Left lung (tissue), 10 donors: ENCODE results near the gene ARHGAP28. TPM values are rescaled to one million over a fixed set of nuclear protein-coding genes. Genes with fewer than 3 reads are reported as not detected.

Experiments
- ATAC-seq: fragments of 200-7000 bp; cut with Tn5 transposase; one replicate; pipeline ENCODE4 v1.9.1; 2020; ENCODE audit warnings: moderate library complexity
- DNase-seq, 4 donors: peaks; one replicate each; pipeline ENCODE4 v3.0.0-alpha.2; 2013 to 2020
- H3K27ac ChIP-seq, 2 donors: fragments of 200-600 bp; sonication (generic) in 1 of 2; one replicate each; pipeline versions ENCODE4 v1.5.0 to v1.8.0; 2020 to 2021
- H3K27me3 ChIP-seq, 2 donors: fragments of 200-600 bp; sonication (generic) in 1 of 2; one replicate each; pipeline versions ENCODE4 v1.5.0 to v1.8.0; 2020 to 2021
- H3K36me3 ChIP-seq, 2 donors: fragments of 200-600 bp; sonication (generic) in 1 of 2; one replicate each; pipeline versions ENCODE4 v1.5.0 to v1.8.0; 2020 to 2021
- H3K4me1 ChIP-seq, 2 donors: fragments of 200-600 bp; one replicate each; pipeline ENCODE4 v1.8.0; 2021
- H3K4me3 ChIP-seq, 2 donors: fragments of 200-600 bp; sonication (generic) in 1 of 2; one replicate each; pipeline versions ENCODE4 v1.5.0 to v1.8.0; 2020 to 2021; ENCODE audit warnings: mild to moderate bottlenecking in 1 of 2
- H3K9me3 ChIP-seq, 2 donors: fragments of 200-600 bp; sonication (generic) in 1 of 2; one replicate each; pipeline versions ENCODE4 v1.5.0 to v1.8.0; 2020 to 2021
- intact Hi-C, 2 donors: fragments of 100-400 bp; cut with DNase I; formaldehyde crosslinking; loops; one replicate each; pipeline versions ENCODE4 v1.11.2 to v1.14.2; 2022
- polyA plus RNA-seq, 6 donors: library from polyadenylated mRNA; unstranded; fragments of 120-200 nt; gene quantifications; one replicate each; pipeline ENCODE4 v1.2.1, GENCODE V29; 2013; ENCODE audit not compliant: insufficient read length in 6 of 6
- total RNA-seq, 2 donors: library from RNA; stranded (reverse); fragmentation: NEBNext Ultra II Directional; extraction: Animal tissue kit (Norgen Biotek cat#: 25700); gene quantifications; one replicate each; pipeline ENCODE4 v1.2.1, GENCODE V29; 2021
- TF ChIP-seq, protein P1 (sequence below), 2 donors: fragments of 200-600 bp; sonication (generic) in 1 of 2; IDR thresholded peaks; one replicate each; pipeline versions ENCODE4 v1.5.0 to v1.8.0; 2021; ENCODE audit warnings: antibody characterized with exemption in 2 of 2
- donor health status: DM: no; HTN: yes; CAD: no.
- donor health status: DM: no; HTN: no; CAD: no.

The ARHGAP28 gene
- total and polyA plus RNA-seq, 8 donors = 16.6 to 262 (median 208) TPM

GRCh38 chr18:6830916-6831315, 101.4 kb downstream of the ARHGAP28 start:
- Histone ChIP-seq H3K36me3 (no peaks in the 10 kb centered on the region), H3K9me3 (no peaks in the 10 kb centered on the region), H3K4me3 (no peak overlapping the region), H3K27ac (no peak overlapping the region), H3K27me3 (no peaks in the 10 kb centered on the region), H3K4me1 (no peaks in the 10 kb centered on the region)
- TF ChIP-seq, protein P1, sequence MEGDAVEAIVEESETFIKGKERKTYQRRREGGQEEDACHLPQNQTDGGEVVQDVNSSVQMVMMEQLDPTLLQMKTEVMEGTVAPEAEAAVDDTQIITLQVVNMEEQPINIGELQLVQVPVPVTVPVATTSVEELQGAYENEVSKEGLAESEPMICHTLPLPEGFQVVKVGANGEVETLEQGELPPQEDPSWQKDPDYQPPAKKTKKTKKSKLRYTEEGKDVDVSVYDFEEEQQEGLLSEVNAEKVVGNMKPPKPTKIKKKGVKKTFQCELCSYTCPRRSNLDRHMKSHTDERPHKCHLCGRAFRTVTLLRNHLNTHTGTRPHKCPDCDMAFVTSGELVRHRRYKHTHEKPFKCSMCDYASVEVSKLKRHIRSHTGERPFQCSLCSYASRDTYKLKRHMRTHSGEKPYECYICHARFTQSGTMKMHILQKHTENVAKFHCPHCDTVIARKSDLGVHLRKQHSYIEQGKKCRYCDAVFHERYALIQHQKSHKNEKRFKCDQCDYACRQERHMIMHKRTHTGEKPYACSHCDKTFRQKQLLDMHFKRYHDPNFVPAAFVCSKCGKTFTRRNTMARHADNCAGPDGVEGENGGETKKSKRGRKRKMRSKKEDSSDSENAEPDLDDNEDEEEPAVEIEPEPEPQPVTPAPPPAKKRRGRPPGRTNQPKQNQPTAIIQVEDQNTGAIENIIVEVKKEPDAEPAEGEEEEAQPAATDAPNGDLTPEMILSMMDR (IDR thresholded peaks at IDR 0.05) = no peak
- intact Hi-C loops = no loop called here
- ATAC-seq = no peak
- DNase-seq = no peak

DNA sequence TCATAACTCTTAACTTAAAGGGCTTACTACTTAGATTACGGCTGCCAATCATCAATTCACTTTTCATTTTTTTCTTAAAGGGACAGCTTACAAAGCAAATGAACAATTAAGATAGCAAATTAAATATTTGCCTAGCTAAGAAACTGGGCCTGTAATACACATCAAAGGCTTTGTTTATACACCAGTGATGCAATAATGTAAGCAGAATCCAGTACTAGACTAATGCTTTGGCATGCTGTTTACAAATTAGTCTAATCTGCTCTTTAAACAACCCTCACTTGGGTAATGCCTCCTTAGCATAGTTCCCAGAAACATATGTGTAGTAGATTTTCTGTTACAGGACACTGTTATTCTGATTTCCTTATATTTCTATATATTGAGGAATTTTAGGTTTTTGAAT, 105.8 kb downstream of the ARHGAP28 start:
- intact Hi-C loops = no loop called here
- Histone ChIP-seq H3K27me3 (no peaks in the 10 kb centered on the region), H3K36me3 (no peaks in the 10 kb centered on the region), H3K4me3 (no peak overlapping the region), H3K4me1 (no peaks in the 10 kb centered on the region), H3K27ac (no peak overlapping the region), H3K9me3 (no peaks in the 10 kb centered on the region)
- TF ChIP-seq, protein P1 (IDR thresholded peaks at IDR 0.05) = no peak
- DNase-seq (peak in 2 of 4 donors; percentile 19 to 44), ATAC-seq (peak; percentile 60)

GRCh38 chr18:6836331-6836730, 106.8 kb downstream of the ARHGAP28 start:
- no peaks in the 10 kb centered on the region for H3K36me3 ChIP-seq
- H3K4me1 ChIP-seq = no peaks in the 10 kb centered on the region
- DNase-seq (no peak), ATAC-seq (no peak)
- no peaks in the 10 kb centered on the region for H3K27me3 ChIP-seq
- TF ChIP-seq, protein P1 (IDR thresholded peaks at IDR 0.05) = no peak
- no peaks in the 10 kb centered on the region for H3K9me3 ChIP-seq
- intact Hi-C loops = no loop called here
- H3K27ac ChIP-seq = no peak overlapping the region
- no peak overlapping the region for H3K4me3 ChIP-seq

GRCh38 chr18:6837904-6838303, 108.4 kb downstream of the ARHGAP28 start:
- no peaks in the 10 kb centered on the region for H3K9me3 ChIP-seq
- no peaks in the 10 kb centered on the region for H3K27me3 ChIP-seq
- TF ChIP-seq, protein P1 (IDR thresholded peaks at IDR 0.05) = no peak
- intact Hi-C loops = no loop called here
- no peak overlapping the region for H3K4me3 ChIP-seq
- no peak overlapping the region for H3K27ac ChIP-seq
- no peaks in the 10 kb centered on the region for H3K36me3 ChIP-seq
- no peaks in the 10 kb centered on the region for H3K4me1 ChIP-seq
- ATAC-seq (no peak), DNase-seq (no peak)

- Histone ChIP-seq H3K4me1 (no peaks in the 10 kb centered on the region), H3K4me3 (no peak overlapping the region), H3K9me3 (no peaks in the 10 kb centered on the region), H3K36me3 (no peaks in the 10 kb centered on the region), H3K27ac (no peak overlapping the region), H3K27me3 (no peaks in the 10 kb centered on the region)
- TF ChIP-seq, protein P1 (IDR thresholded peaks at IDR 0.05) = no peak
- no peak for ATAC-seq
- DNase-seq = no peak
- intact Hi-C loops = no loop called here
Measured at GRCh38 chr18:6842081-6842480, 112.6 kb downstream of the ARHGAP28 start.
